ENCODE data around the gene OSBPL6. TPM values are rescaled to one million over a fixed set of nuclear protein-coding genes. Genes with fewer than 3 reads are reported as not detected.
A peak's percentile ranks its signal among the peaks of the same experiment; 100 is the strongest.
"Not testable (repeated sequence)": the region's sequence is repeated elsewhere in the genome, so short reads cannot be mapped to it uniquely, and the experiment has no call there.

Gene OSBPL6
- total RNA-seq, 2 experiments from 2014 or later, result 0.16 to 0.24 TPM

- H3K27me3 Mint-ChIP-seq (ENCODE audit: low read depth), result peaks cover 13% of the 10 kb centered on the region
- ChIA-PET POLR2A (interaction anchor here (0.6 to 1.0 kb wide), 2 partner anchors 13 to 122 kb away, joined by 3 read pairs; no protein-coding TSS in a partner anchor), CTCF (interaction anchor here (1.0 to 6.6 kb wide), 3 partner anchors 13 to 96 kb away, joined by 5 to 83 read pairs (median 5); no protein-coding TSS in a partner anchor)
- no peak overlapping the region for H3K27ac Mint-ChIP-seq
- no peaks in the 10 kb centered on the region for H3K36me3 Mint-ChIP-seq (ENCODE audit: low read depth)
- ATAC-seq, result no peak
- peaks cover 22% of the 10 kb centered on the region for H3K4me1 Mint-ChIP-seq (ENCODE audit: low read depth)
- H3K9me3 Mint-ChIP-seq (ENCODE audit: insufficient read depth), result no peaks in the 10 kb centered on the region
- no peak for DNase-seq
- no peak overlapping the region for H3K4me3 Mint-ChIP-seq
These were observed 207.7 kb downstream of the OSBPL6 start for GRCh38 chr2:178401994-178402437.

GRCh38 chr2:178403671-178404306, 209.5 kb downstream of the OSBPL6 start:
- Mint-ChIP-seq H3K36me3 (ENCODE audit: low read depth) (no peaks in the 10 kb centered on the region), H3K4me1 (ENCODE audit: low read depth) (peaks cover 18% of the 10 kb centered on the region), H3K27ac (peak overlapping the region; percentile 84), H3K4me3 (peak overlapping the region; percentile 34), H3K9me3 (ENCODE audit: insufficient read depth) (no peaks in the 10 kb centered on the region), H3K27me3 (ENCODE audit: low read depth) (peaks cover 11% of the 10 kb centered on the region)
- ATAC-seq, result peak; percentile 14
- POLR2A ChIA-PET, result interaction anchor here (0.6 to 3.0 kb wide), 3 partner anchors 11 to 106 kb away, joined by 3 to 55 read pairs (median 3); partner anchors contain the start of genes PJVK and PRKRA
- CTCF ChIA-PET, result interaction anchor here (1.3 to 6.6 kb wide), 5 partner anchors 11 to 292 kb away, joined by 3 to 83 read pairs (median 11); partner anchors contain the start of genes PJVK, PRKRA and RBM45
- no peak for DNase-seq

- ChIA-PET CTCF (interaction anchor here (1.3 to 6.6 kb wide), 6 partner anchors 9 to 292 kb away, joined by 3 to 83 read pairs (median 11); partner anchors contain the start of genes PJVK, PRKRA and RBM45), POLR2A (interaction anchor here (0.8 to 3.0 kb wide), 2 partner anchors 10 to 47 kb away, joined by 3 to 55 read pairs; partner anchors contain the start of genes PJVK and PRKRA)
- no peaks in the 10 kb centered on the region for H3K9me3 Mint-ChIP-seq (ENCODE audit: insufficient read depth)
- ATAC-seq, result peak; percentile 84
- H3K4me1 Mint-ChIP-seq (ENCODE audit: low read depth), result peaks cover 18% of the 10 kb centered on the region
- H3K27ac Mint-ChIP-seq, result peak overlapping the region; percentile 84
- DNase-seq, result peak; percentile 44
- peak overlapping the region; percentile 34 for H3K4me3 Mint-ChIP-seq
- no peaks in the 10 kb centered on the region for H3K36me3 Mint-ChIP-seq (ENCODE audit: low read depth)
- H3K27me3 Mint-ChIP-seq (ENCODE audit: low read depth), result peaks cover 11% of the 10 kb centered on the region
These were observed 210.1 kb downstream of the OSBPL6 start for GRCh38 chr2:178404368-178404767.

GRCh38 chr2:178409261-178409660, 214.9 kb downstream of the OSBPL6 start:
- CTCF ChIA-PET, result no interaction called here
- peaks cover 24% of the 10 kb centered on the region for H3K4me1 Mint-ChIP-seq (ENCODE audit: low read depth)

GRCh38 chr2:178412047-178412446, 217.7 kb downstream of the OSBPL6 start:
- peaks cover 4% of the 10 kb centered on the region for H3K27me3 Mint-ChIP-seq (ENCODE audit: low read depth)
- DNase-seq, result no peak
- H3K27ac Mint-ChIP-seq, result no peak overlapping the region
- H3K4me1 Mint-ChIP-seq (ENCODE audit: low read depth), result peaks cover 30% of the 10 kb centered on the region
- H3K36me3 Mint-ChIP-seq (ENCODE audit: low read depth), result peaks cover 10% of the 10 kb centered on the region
- ATAC-seq, result no peak
- H3K9me3 Mint-ChIP-seq (ENCODE audit: insufficient read depth), result peaks cover 5% of the 10 kb centered on the region
- CTCF ChIA-PET, result interaction anchor here (5.4 to 6.1 kb wide), 3 partner anchors 8 to 34 kb away, joined by 83 to 179 read pairs (median 83); partner anchors contain the start of genes PJVK and PRKRA
- no peak overlapping the region for H3K4me3 Mint-ChIP-seq
- POLR2A ChIA-PET, result interaction anchor here (0.7 kb wide), 1 partner anchor 39 kb away, joined by 3 read pairs; the partner anchor contains the start of genes PJVK and PRKRA

More at GRCh38 chr2:178409261-178409660, 214.9 kb downstream of the OSBPL6 start:
- H3K27me3 Mint-ChIP-seq (ENCODE audit: low read depth), result peaks cover 4% of the 10 kb centered on the region
- ATAC-seq (no peak), DNase-seq (no peak)
- H3K27ac Mint-ChIP-seq, result no peak overlapping the region
- H3K9me3 Mint-ChIP-seq (ENCODE audit: insufficient read depth), result peaks cover 5% of the 10 kb centered on the region
- H3K4me3 Mint-ChIP-seq, result no peak overlapping the region
- POLR2A ChIA-PET, result no interaction called here
- no peaks in the 10 kb centered on the region for H3K36me3 Mint-ChIP-seq (ENCODE audit: low read depth)

- H3K9me3 Mint-ChIP-seq (ENCODE audit: insufficient read depth); ATAC-seq; DNase-seq; H3K27me3 Mint-ChIP-seq (ENCODE audit: low read depth): not testable (repeated sequence)
- peaks cover 11% of the 10 kb centered on the region for H3K36me3 Mint-ChIP-seq (ENCODE audit: low read depth)
- H3K27ac Mint-ChIP-seq, result peak overlapping the region; percentile 89
- ChIA-PET POLR2A (interaction anchor here (0.7 to 3.7 kb wide), 5 partner anchors 8 to 39 kb away, joined by 3 to 55 read pairs (median 5); partner anchors contain the start of genes PJVK and PRKRA), CTCF (interaction anchor here (2.6 to 6.1 kb wide), 6 partner anchors 8 to 302 kb away, joined by 9 to 179 read pairs (median 60); partner anchors contain the start of genes PJVK, PRKRA and RBM45)
- peak overlapping the region; percentile 79 for H3K4me3 Mint-ChIP-seq
- peaks cover 30% of the 10 kb centered on the region for H3K4me1 Mint-ChIP-seq (ENCODE audit: low read depth)
These were observed 218.1 kb downstream of the OSBPL6 start for GRCh38 chr2:178412453-178412852.

- peaks cover 4% of the 10 kb centered on the region for H3K27me3 Mint-ChIP-seq (ENCODE audit: low read depth)
- POLR2A ChIA-PET, result interaction anchor here (0.6 to 3.7 kb wide), 8 partner anchors 9 to 301 kb away, joined by 3 to 55 read pairs (median 5); partner anchors contain the start of genes PJVK, PLEKHA3, PRKRA and RBM45
These were observed 219.4 kb downstream of the OSBPL6 start for GRCh38 chr2:178413472-178414265.

GRCh38 chr2:178414266-178415247, 220.2 kb downstream of the OSBPL6 start:
- CTCF ChIA-PET, result interaction anchor here (0.6 to 6.1 kb wide), 28 partner anchors 9 to 406 kb away, joined by 3 to 179 read pairs (median 6); partner anchors contain the start of genes PJVK, PRKRA and RBM45
- Mint-ChIP-seq H3K4me1 (ENCODE audit: low read depth) (peaks cover 30% of the 10 kb centered on the region), H3K9me3 (ENCODE audit: insufficient read depth) (peaks cover 5% of the 10 kb centered on the region), H3K36me3 (ENCODE audit: low read depth) (peaks cover 11% of the 10 kb centered on the region), H3K27ac (peak overlapping the region; percentile 89), H3K4me3 (peak overlapping the region; percentile 79), H3K27me3 (ENCODE audit: low read depth) (peaks cover 4% of the 10 kb centered on the region)
- DNase-seq (peak; percentile 90), ATAC-seq (peak; percentile 80)
- POLR2A ChIA-PET, result interaction anchor here (0.6 to 3.7 kb wide), 10 partner anchors 10 to 302 kb away, joined by 3 to 55 read pairs (median 4); partner anchors contain the start of genes PJVK, PLEKHA3, PRKRA and RBM45

More at GRCh38 chr2:178413472-178414265, 219.4 kb downstream of the OSBPL6 start:
- ATAC-seq (peak; percentile 83), DNase-seq (peak; percentile 86)
- peak overlapping the region; percentile 89 for H3K27ac Mint-ChIP-seq
- H3K4me3 Mint-ChIP-seq, result peak overlapping the region; percentile 79
- H3K36me3 Mint-ChIP-seq (ENCODE audit: low read depth), result peaks cover 11% of the 10 kb centered on the region
- CTCF ChIA-PET, result interaction anchor here (1.2 to 6.1 kb wide), 21 partner anchors 9 to 407 kb away, joined by 3 to 179 read pairs (median 9); partner anchors contain the start of genes PJVK, PRKRA and RBM45
- H3K9me3 Mint-ChIP-seq (ENCODE audit: insufficient read depth), result peaks cover 5% of the 10 kb centered on the region
- H3K4me1 Mint-ChIP-seq (ENCODE audit: low read depth), result peaks cover 30% of the 10 kb centered on the region

GRCh38 chr2:178415979-178416378, 221.7 kb downstream of the OSBPL6 start:
- no peak overlapping the region for H3K27ac Mint-ChIP-seq
- ATAC-seq (no peak), DNase-seq (no peak)
- peaks cover 5% of the 10 kb centered on the region for H3K9me3 Mint-ChIP-seq (ENCODE audit: insufficient read depth)
- ChIA-PET POLR2A (interaction anchor here (3.7 kb wide), 1 partner anchor 11 kb away, joined by 55 read pairs; no protein-coding TSS in a partner anchor), CTCF (interaction anchor here (0.8 to 6.1 kb wide), 7 partner anchors 12 to 304 kb away, joined by 3 to 179 read pairs (median 36); partner anchors contain the start of genes PJVK, PRKRA and RBM45)
- H3K4me1 Mint-ChIP-seq (ENCODE audit: low read depth), result peaks cover 29% of the 10 kb centered on the region
- H3K36me3 Mint-ChIP-seq (ENCODE audit: low read depth), result peaks cover 15% of the 10 kb centered on the region
- no peaks in the 10 kb centered on the region for H3K27me3 Mint-ChIP-seq (ENCODE audit: low read depth)
- no peak overlapping the region for H3K4me3 Mint-ChIP-seq

- POLR2A ChIA-PET, result no interaction called here
- H3K4me3 Mint-ChIP-seq, result no peak overlapping the region
- CTCF ChIA-PET, result interaction anchor here (1.3 to 3.2 kb wide), 6 partner anchors 13 to 306 kb away, joined by 4 to 22 read pairs (median 14); partner anchors contain the start of genes PJVK, PRKRA and RBM45
- peaks cover 27% of the 10 kb centered on the region for H3K4me1 Mint-ChIP-seq (ENCODE audit: low read depth)
- H3K27ac Mint-ChIP-seq, result no peak overlapping the region
- ATAC-seq, result no peak
- H3K27me3 Mint-ChIP-seq (ENCODE audit: low read depth), result no peaks in the 10 kb centered on the region
- no peak for DNase-seq
- peaks cover 25% of the 10 kb centered on the region for H3K36me3 Mint-ChIP-seq (ENCODE audit: low read depth)
- H3K9me3 Mint-ChIP-seq (ENCODE audit: insufficient read depth), result no peaks in the 10 kb centered on the region
These were observed 223.6 kb downstream of the OSBPL6 start for GRCh38 chr2:178417916-178418315.
